Measurements from ENCODE around the gene THOC5.
"Not testable (repeated sequence)": the region's sequence is repeated elsewhere in the genome, so short reads cannot be mapped to it uniquely, and the experiment has no call there.

The THOC5 gene

DNA sequence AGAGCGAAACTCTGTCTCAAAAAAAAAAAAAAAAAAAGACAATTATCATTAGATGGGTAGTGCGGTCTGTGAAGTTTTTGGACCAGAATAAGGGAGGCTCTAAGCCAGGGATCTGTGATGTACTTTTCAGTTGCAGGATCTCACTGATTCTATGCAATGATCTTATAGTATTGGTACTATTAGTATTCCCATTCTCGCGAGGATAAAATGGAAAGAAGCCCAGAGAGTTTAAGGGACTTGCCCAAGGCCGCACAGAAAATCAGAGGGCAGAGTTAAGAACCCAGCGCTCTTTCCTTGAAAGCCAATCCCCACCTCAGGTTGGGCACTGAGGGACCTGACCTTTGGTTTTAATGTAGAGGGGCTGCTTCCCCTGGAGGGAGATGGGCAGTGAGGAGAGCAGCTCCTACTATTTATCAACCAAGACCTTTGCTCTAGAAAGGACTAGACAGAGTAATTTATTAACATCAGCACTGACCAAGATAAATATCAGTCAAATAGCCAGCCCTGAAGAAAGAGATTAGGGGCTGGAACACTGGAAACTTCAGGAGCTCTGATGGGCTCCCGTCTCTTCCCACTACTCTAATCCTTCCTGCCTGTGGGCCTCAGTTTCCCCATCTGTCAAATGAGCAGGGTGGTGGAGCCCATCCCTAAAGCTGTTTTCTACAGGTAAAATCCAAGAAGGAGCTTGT lies 21.3 kb upstream of the THOC5 start:
- DNase-seq: no peak
- H3K36me3 Mint-ChIP-seq: peaks cover 2% of the 10 kb centered on the region
- no peak overlapping the region for H3K27ac Mint-ChIP-seq
- no peaks in the 10 kb centered on the region for H3K9me3 Mint-ChIP-seq
- no peak overlapping the region for H3K4me3 Mint-ChIP-seq
- no peaks in the 10 kb centered on the region for H3K27me3 Mint-ChIP-seq
- H3K4me1 Mint-ChIP-seq: peaks cover 5% of the 10 kb centered on the region
- CTCF ChIA-PET: no interaction called here

DNA sequence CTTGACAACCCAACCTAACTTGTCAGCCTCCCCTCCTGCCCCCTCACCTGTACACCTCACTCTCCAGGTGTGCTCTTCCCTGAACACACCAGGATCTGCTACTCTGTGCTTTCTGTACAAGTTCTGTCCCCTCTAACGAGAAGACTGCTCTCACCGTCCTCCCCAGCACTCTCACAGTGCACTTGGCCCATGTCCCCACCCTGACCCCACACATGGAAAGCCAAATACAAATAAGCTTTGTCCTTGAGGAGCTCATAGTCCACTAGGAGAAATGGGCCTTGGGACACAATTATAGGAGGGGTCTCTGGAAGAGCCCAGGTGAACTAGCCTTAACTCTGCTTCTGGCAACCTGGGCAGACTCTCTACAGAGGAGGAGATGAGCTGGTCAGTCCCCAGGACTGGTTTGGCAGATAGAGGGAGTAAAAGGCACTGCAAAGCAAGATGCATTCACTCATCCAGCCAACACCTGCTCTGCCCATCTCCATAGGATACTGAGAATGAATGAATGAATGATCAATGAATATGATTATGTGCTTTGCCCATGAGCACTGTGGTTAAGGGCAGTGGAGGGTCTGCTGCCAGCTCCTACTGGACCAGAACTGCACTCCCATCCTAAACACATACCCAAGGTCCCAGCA lies 17.5 kb upstream of the THOC5 start:
- no peak overlapping the region for H3K4me3 Mint-ChIP-seq
- no peak overlapping the region for H3K27ac Mint-ChIP-seq
- peaks cover 7% of the 10 kb centered on the region for H3K36me3 Mint-ChIP-seq
- no peaks in the 10 kb centered on the region for H3K9me3 Mint-ChIP-seq
- H3K4me1 Mint-ChIP-seq: no peaks in the 10 kb centered on the region
- H3K27me3 Mint-ChIP-seq: no peaks in the 10 kb centered on the region
- CTCF ChIA-PET: no interaction called here
- no peak for DNase-seq

DNA sequence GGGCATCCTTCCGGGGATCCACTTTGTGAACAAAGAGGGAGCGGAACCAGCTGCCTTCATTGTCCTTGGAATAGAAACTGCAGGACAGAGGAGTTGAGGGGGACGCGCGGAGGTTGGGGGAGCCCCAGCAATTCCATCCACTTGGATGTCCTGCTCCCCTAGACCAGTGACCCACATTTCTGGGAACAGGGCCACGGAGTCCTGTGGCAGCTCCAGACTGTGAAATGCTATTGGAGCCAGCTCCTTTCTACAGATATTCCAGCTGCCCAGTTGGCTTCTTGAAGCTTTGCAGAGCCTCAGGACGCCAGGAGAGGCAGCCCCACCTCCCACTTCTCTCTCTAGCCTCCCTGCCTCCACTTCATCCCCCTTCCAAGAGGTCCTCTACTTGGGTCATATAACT lies 16.9 kb upstream of the THOC5 start:
- Mint-ChIP-seq H3K4me3 (no peak overlapping the region), H3K9me3 (no peaks in the 10 kb centered on the region), H3K27ac (no peak overlapping the region), H3K27me3 (no peaks in the 10 kb centered on the region), H3K36me3 (peaks cover 7% of the 10 kb centered on the region), H3K4me1 (no peaks in the 10 kb centered on the region)
- CTCF ChIA-PET: no interaction called here
- DNase-seq: no peak

DNA sequence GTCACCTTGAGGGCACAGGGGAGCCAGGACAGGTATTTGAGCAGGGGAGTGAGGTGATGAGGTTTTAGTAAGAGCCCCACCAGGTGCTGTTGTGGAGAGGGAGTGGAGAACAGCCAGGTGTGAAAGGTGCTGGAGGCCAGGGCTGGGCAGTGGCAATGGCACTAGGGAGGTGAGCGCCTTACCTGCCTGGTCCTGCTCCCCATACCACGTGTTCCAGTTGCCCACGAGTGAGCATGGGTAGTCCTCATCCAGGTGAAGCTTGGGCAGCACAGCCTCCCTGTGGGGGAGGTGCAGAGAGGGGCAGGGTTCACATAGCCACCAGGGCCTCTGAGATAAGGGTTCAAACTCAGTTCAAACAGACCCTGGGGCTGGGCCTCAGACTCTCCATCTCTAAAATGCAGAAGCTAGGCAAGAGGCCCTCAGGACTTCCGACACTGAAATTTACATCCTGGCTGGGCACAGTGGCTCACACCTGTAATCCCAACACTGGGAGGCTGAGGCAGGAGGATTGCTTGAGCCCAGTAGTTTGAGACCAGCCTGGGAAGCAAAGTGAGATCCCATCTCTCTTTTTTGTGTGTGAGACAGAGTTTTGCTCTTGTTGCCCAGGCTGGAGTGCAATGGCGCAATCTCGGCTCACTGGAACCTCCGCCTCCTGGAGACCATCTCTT lies 15.6 kb upstream of the THOC5 start:
- DNase-seq: no peak
- Mint-ChIP-seq H3K4me1 (no peaks in the 10 kb centered on the region), H3K36me3 (peaks cover 8% of the 10 kb centered on the region), H3K9me3 (no peaks in the 10 kb centered on the region), H3K4me3 (no peak overlapping the region), H3K27ac (no peak overlapping the region), H3K27me3 (no peaks in the 10 kb centered on the region)
- CTCF ChIA-PET: no interaction called here

DNA sequence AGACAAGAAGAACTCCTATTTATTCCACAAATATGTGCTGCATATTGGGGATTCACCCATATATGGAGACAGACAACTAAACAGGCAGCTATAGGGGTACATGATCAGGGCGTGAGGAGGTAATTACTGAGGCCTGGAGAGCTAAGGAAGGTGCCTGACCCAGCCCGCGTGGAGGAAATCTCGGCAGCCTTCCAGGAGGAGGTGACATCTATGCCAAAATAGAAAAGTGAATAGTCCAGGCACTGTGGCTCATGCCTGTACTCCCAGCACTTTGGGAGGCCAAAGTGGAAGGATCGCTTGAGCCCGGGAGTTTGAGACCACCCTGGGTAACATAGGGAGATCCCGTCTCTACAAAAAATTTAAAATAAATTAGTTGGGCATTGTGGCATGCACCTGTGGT lies 13.8 kb upstream of the THOC5 start:
- DNase-seq: no peak
- no peaks in the 10 kb centered on the region for H3K9me3 Mint-ChIP-seq
- H3K27me3 Mint-ChIP-seq: no peaks in the 10 kb centered on the region
- peaks cover 9% of the 10 kb centered on the region for H3K36me3 Mint-ChIP-seq
- H3K4me3 Mint-ChIP-seq: no peak overlapping the region
- no peaks in the 10 kb centered on the region for H3K4me1 Mint-ChIP-seq
- CTCF ChIA-PET: no interaction called here
- no peak overlapping the region for H3K27ac Mint-ChIP-seq

DNA sequence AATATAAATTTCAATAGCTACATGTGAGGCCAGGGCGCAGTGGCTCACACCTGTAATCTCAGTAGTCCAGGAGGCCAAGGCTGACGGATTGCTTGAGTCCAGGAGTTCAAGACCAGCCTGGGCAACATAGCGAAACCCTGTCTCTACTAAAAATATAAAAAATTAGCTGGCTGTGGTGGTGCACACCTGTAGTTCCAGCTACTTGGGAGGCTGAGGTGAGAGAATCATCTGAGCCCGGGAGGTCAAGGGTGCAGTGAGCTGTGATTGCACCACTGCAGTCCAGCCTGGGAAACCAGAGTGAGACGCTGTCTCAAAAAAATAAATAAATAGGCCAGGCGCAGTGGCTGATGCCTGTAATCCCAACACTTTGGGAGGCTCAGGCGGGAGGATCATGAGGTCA lies 13.0 kb upstream of the THOC5 start:
- H3K27ac Mint-ChIP-seq, H3K9me3 Mint-ChIP-seq, H3K36me3 Mint-ChIP-seq, H3K4me3 Mint-ChIP-seq, H3K27me3 Mint-ChIP-seq, DNase-seq, H3K4me1 Mint-ChIP-seq, CTCF ChIA-PET: not testable (repeated sequence)

DNA sequence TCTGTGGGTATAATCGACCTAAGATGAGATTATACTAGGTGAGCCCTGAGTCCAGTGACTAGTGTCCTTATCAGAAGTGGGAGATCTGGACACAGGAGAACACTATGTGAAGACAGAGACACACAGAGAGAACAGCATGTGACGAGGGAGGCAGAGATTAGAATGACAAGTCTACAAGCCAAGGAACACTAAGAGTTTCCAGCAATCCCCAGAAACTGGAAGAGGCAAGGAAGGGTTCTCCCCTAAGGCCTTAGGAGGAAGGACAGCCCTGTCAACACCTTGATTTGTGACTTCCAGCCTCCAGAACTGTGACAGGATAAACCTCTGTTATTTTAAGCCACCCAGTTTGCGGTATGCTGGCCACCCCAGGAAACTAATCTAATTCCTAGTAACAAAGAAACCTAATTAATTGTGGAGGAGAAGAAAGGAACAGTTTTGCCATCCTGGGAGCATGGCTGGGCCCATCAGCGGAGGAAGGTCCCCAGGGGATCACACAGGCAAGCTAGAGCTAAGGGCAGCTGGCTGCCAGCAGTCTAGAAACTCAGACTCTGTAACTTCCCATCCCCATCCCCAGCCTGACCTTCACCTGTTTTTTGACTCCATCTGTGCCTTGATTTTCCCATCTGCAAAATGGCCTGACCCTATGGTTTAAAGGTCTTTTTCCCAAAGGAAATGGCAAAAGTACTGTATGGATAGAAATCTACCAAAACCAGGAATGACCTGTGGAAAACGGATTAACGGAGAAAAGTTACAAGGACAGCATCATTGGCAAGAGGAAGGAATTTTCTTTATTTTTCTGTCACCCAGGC lies 10.3 kb upstream of the THOC5 start:
- no peaks in the 10 kb centered on the region for H3K4me1 Mint-ChIP-seq
- H3K36me3 Mint-ChIP-seq: peaks cover 17% of the 10 kb centered on the region
- H3K4me3 Mint-ChIP-seq: no peak overlapping the region
- H3K9me3 Mint-ChIP-seq: no peaks in the 10 kb centered on the region
- DNase-seq: no peak
- CTCF ChIA-PET: interaction anchor here (0.9 kb wide), 1 partner anchor 13 kb away, joined by 3 read pairs; no protein-coding TSS in a partner anchor
- no peak overlapping the region for H3K27ac Mint-ChIP-seq
- no peaks in the 10 kb centered on the region for H3K27me3 Mint-ChIP-seq

DNA sequence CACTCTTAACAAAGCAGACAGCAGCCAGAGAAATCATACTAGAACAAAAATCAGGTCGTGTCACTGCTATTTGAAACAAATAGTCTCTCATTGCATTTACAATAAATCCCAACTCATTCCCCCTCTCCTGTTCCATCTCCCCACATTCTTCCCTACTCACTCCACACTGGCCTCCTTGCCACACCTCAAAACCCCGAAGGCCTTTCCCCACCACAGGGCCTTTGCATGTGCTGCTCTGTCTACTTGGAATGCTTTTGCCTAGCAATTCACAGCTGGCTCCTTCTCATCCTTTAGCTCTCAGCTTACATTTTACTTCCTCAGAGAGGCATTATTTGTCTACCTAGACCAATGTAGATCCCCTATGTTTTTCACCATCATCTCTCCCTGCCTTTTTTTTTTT lies 6.3 kb upstream of the THOC5 start:
- no peak for DNase-seq
- H3K9me3 Mint-ChIP-seq: no peaks in the 10 kb centered on the region
- H3K36me3 Mint-ChIP-seq: peaks cover 24% of the 10 kb centered on the region
- no peaks in the 10 kb centered on the region for H3K4me1 Mint-ChIP-seq
- CTCF ChIA-PET: no interaction called here
- H3K27me3 Mint-ChIP-seq: no peaks in the 10 kb centered on the region
- no peak overlapping the region for H3K4me3 Mint-ChIP-seq
- H3K27ac Mint-ChIP-seq: no peak overlapping the region

DNA sequence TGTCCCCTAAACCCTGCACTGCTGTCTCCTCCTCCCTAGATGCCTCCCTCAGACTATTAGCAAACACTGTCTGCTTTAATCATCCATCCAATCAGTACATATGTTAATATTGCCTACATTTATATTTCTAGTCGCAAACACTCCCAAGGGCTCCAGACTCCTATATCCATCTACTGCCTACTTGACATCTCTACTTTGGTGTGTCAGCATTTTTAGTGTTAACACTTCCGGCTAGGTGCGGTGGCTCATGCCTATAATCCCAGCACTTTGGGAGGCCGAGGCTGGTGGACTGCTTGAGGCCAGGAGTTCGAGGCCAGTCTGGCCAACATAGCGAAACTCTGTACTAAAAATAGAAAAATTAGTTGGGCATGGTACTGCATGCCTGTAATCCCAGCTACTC lies 5.5 kb upstream of the THOC5 start:
- Mint-ChIP-seq H3K4me1 (peaks cover 3% of the 10 kb centered on the region), H3K4me3 (no peak overlapping the region), H3K27me3 (no peaks in the 10 kb centered on the region), H3K36me3 (peaks cover 23% of the 10 kb centered on the region), H3K27ac (no peak overlapping the region), H3K9me3 (no peaks in the 10 kb centered on the region)
- CTCF ChIA-PET: no interaction called here
- DNase-seq: no peak

DNA sequence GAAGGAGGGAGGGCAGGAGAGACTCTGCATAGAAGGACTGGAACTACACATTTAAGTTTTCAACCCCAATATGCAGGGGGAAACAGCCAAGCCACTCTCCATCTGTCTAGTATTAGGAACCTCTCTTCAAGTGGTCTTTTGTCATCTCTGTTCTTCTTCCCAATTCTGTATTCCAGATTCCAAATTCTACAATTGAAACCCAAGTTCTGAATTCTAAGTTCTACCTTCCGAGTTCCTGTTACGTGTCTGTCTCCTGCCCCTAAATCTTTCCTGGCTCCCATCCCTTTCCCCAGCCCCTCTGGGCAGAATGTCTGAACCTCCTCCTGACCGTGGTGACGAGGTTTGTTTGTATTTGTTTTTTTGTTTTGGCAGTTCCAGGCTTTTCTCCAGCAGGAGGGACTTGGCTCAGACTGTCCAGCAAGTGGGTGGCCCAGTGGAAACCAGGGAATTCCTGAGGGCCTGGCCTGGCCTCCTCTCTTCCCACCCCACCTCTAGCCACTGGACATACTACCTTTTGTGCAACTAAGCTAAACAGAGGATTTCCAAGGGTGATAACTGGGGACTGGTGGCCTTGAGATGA lies 1.6 kb upstream of the THOC5 start:
- DNase-seq: no peak
- H3K27ac Mint-ChIP-seq: peak overlapping the region; percentile 78
- peaks cover 26% of the 10 kb centered on the region for H3K4me1 Mint-ChIP-seq
- H3K4me3 Mint-ChIP-seq: no peak overlapping the region
- CTCF ChIA-PET: interaction anchor here (1.4 kb wide), 1 partner anchor 70 kb away, joined by 5 read pairs; no protein-coding TSS in a partner anchor
- no peaks in the 10 kb centered on the region for H3K9me3 Mint-ChIP-seq
- peaks cover 32% of the 10 kb centered on the region for H3K36me3 Mint-ChIP-seq
- H3K27me3 Mint-ChIP-seq: no peaks in the 10 kb centered on the region

DNA sequence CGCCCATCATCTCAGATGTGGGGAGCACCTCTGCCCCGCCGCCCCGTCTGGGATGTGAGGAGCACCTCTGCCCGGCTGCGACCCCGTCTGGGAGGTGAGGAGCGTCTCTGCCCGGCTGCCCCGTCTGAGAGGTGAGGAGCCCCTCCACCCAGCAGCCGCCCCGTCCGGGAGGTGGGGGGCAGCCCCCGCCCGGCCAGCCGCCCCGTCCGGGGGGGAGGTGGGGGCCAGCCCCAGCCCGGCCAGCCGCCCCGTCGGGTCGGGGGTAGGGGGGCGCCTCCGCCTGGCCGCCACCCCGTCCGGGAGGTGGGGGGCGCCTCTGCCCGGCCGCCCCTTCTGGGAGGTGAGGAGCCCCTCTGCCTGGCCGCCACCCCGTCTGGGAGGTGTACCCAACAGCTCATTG lies 1.2 kb downstream of the THOC5 start:
- CTCF ChIA-PET, DNase-seq, H3K27me3 Mint-ChIP-seq, H3K9me3 Mint-ChIP-seq: not testable (repeated sequence)
- Mint-ChIP-seq H3K27ac (peak overlapping the region; percentile 90), H3K36me3 (peaks cover 39% of the 10 kb centered on the region), H3K4me1 (peaks cover 31% of the 10 kb centered on the region), H3K4me3 (peak overlapping the region; percentile 96)

DNA sequence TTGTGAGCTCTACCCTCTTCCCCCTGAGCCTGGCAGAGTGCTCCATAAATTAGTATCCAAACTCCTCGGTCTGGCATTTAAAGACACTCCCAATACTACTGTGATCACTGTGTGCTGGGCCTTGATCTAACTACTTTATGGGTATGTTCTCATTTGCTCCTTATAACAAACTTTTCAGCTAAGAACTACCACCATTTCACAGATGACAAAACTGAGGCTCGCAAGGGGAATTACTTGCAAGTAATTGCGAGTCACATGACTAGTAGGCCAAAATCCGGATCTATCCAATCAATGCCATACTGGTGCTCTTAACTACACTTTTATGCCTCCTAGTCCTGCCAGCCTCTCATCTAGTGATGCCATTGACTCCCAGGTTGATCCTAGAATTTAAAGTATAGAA lies 3.6 kb downstream of the THOC5 start:
- peaks cover 42% of the 10 kb centered on the region for H3K36me3 Mint-ChIP-seq
- no peaks in the 10 kb centered on the region for H3K9me3 Mint-ChIP-seq
- DNase-seq: no peak
- CTCF ChIA-PET: no interaction called here
- H3K27me3 Mint-ChIP-seq: no peaks in the 10 kb centered on the region
- H3K4me1 Mint-ChIP-seq: peaks cover 31% of the 10 kb centered on the region
- no peak overlapping the region for H3K27ac Mint-ChIP-seq
- no peak overlapping the region for H3K4me3 Mint-ChIP-seq

DNA sequence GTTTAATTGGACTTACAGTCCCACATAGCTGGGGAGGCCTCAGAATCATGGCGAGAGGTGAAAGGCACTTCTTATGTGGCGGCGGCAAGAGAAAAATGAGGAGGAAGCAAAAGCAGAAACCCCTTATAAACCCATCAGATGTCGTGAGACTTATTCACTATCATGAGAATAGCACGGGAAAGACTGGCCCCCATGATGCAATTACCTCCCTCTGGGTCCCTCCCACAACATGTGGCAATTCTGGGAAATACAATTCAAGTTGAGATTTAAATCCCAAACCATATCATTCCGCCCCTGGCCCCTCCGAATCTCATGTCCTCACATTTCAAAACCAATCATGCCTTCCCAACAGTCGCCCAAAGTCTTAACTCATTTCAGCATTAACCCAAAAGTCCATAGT lies 8.5 kb downstream of the THOC5 start:
- H3K27me3 Mint-ChIP-seq, H3K4me3 Mint-ChIP-seq, H3K9me3 Mint-ChIP-seq, CTCF ChIA-PET, H3K4me1 Mint-ChIP-seq, H3K27ac Mint-ChIP-seq, DNase-seq: not testable (repeated sequence)
- peaks cover 59% of the 10 kb centered on the region for H3K36me3 Mint-ChIP-seq

DNA sequence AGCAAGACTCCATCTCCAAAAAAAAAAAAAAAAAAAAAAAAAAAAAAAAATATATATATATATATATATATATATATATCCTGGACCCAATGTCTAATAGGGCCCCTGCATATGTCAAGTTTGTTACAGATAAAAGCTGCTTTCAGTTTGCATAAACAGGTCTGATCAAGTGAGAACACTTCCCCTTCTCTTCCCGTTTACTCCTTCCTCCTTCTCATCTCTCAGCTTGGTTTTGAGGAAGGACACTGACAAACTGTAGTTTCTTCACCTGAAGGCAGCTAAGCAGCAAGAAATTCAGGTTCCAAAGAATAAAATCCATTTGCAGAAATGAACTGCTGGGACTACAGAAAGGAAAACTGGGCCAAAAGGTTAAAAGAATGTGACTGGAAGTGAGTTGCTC lies 11.7 kb downstream of the THOC5 start:
- Mint-ChIP-seq H3K4me1 (no peaks in the 10 kb centered on the region), H3K4me3 (no peak overlapping the region), H3K9me3 (no peaks in the 10 kb centered on the region), H3K27ac (no peak overlapping the region), H3K36me3 (peaks cover 46% of the 10 kb centered on the region), H3K27me3 (no peaks in the 10 kb centered on the region)
- CTCF ChIA-PET: no interaction called here
- DNase-seq: no peak
